Fibroblast of skin of left biceps (primary cell): ENCODE measurements around the gene PAFAH1B1.
A peak's percentile ranks its signal among the peaks of the same experiment; 100 is the strongest.
"Not testable (repeated sequence)": the region's sequence is repeated elsewhere in the genome, so short reads cannot be mapped to it uniquely, and the experiment has no call there.

Experiments used
- DNase-seq, 2 experiments: peaks; one replicate each; pipeline ENCODE4 v3.0.0-alpha.2; 2013; ENCODE audit warnings: low read depth in 2 of 2

Gene PAFAH1B1

GRCh38 chr17:2594722-2595599 is 1.5 kb downstream of the PAFAH1B1 start:
- DNase-seq = no peak

GRCh38 chr17:2595716-2596115 is 2.3 kb downstream of the PAFAH1B1 start:
- DNase-seq = no peak

GRCh38 chr17:2598166-2598565 is 4.7 kb downstream of the PAFAH1B1 start:
- peak; percentile 8 to 20 for DNase-seq

- DNase-seq = no peak
These were observed 9.2 kb downstream of the PAFAH1B1 start for GRCh38 chr17:2602597-2603017.

GRCh38 chr17:2608350-2608913 is 15.0 kb downstream of the PAFAH1B1 start:
- no peak for DNase-seq

- DNase-seq = no peak
These were observed 15.6 kb downstream of the PAFAH1B1 start for GRCh38 chr17:2609091-2609490.

- DNase-seq = no peak
These were observed 17.0 kb downstream of the PAFAH1B1 start for GRCh38 chr17:2610195-2611175.

- no peak for DNase-seq
These were observed 18.2 kb downstream of the PAFAH1B1 start for GRCh38 chr17:2611627-2612026.

GRCh38 chr17:2612630-2613029 is 19.2 kb downstream of the PAFAH1B1 start:
- DNase-seq = no peak

GRCh38 chr17:2613089-2613808 is 19.8 kb downstream of the PAFAH1B1 start:
- no peak for DNase-seq

- no peak for DNase-seq
These were observed 22.4 kb downstream of the PAFAH1B1 start for GRCh38 chr17:2615882-2616281.

- DNase-seq = no peak
These were observed 27.8 kb downstream of the PAFAH1B1 start for GRCh38 chr17:2621241-2621640.

- DNase-seq = not testable (repeated sequence)
These were observed 28.5 kb downstream of the PAFAH1B1 start for GRCh38 chr17:2621951-2622405.

- not testable (repeated sequence) for DNase-seq
These were observed 29.4 kb downstream of the PAFAH1B1 start for GRCh38 chr17:2622721-2623301.

GRCh38 chr17:2624292-2624731 is 30.9 kb downstream of the PAFAH1B1 start:
- DNase-seq = no peak

- not testable (repeated sequence) for DNase-seq
These were observed 33.3 kb downstream of the PAFAH1B1 start for GRCh38 chr17:2626626-2627219.

- not testable (repeated sequence) for DNase-seq
These were observed 35.5 kb downstream of the PAFAH1B1 start for GRCh38 chr17:2628922-2629321.

GRCh38 chr17:2631211-2631610 is 37.8 kb downstream of the PAFAH1B1 start:
- DNase-seq = no peak

- no peak for DNase-seq
These were observed 41.0 kb downstream of the PAFAH1B1 start for GRCh38 chr17:2634361-2634960.

GRCh38 chr17:2635241-2635640 is 41.8 kb downstream of the PAFAH1B1 start:
- no peak for DNase-seq
